Stimulated activated memory B cell treated with anti-CD40 and anti-IgM and Interleukin-4, amounts not matched to agents 10 μg/mL and 1 μg/mL and 100 μg/mL, for 72 hours (primary cell): ENCODE data around the gene SYT14.

ENCODE experiments used
- ATAC-seq: fragments of 150-1000 bp; cut with Tn5 transposase; 2 replicates; pipeline ENCODE4 v1.10.0; 2021
- H3K27ac Mint-ChIP-seq: one replicate; pipeline ENCODE4 v1.8.0; 2022; ENCODE audit warnings: mild to moderate bottlenecking, mixed read lengths
- H3K27me3 Mint-ChIP-seq: one replicate; pipeline ENCODE4 v1.8.0; 2022; ENCODE audit warnings: mixed read lengths
- H3K36me3 Mint-ChIP-seq: one replicate; pipeline ENCODE4 v1.8.0; 2022; ENCODE audit warnings: mixed read lengths
- H3K4me1 Mint-ChIP-seq: one replicate; pipeline ENCODE4 v1.8.0; 2022; ENCODE audit warnings: mixed read lengths
- H3K4me3 Mint-ChIP-seq: one replicate; pipeline ENCODE4 v1.8.0; 2022; ENCODE audit warnings: mild to moderate bottlenecking, moderate library complexity, mixed read lengths
- H3K9me3 Mint-ChIP-seq: one replicate; pipeline ENCODE4 v1.8.0; 2022; ENCODE audit warnings: mixed read lengths

SYT14 gene

DNA sequence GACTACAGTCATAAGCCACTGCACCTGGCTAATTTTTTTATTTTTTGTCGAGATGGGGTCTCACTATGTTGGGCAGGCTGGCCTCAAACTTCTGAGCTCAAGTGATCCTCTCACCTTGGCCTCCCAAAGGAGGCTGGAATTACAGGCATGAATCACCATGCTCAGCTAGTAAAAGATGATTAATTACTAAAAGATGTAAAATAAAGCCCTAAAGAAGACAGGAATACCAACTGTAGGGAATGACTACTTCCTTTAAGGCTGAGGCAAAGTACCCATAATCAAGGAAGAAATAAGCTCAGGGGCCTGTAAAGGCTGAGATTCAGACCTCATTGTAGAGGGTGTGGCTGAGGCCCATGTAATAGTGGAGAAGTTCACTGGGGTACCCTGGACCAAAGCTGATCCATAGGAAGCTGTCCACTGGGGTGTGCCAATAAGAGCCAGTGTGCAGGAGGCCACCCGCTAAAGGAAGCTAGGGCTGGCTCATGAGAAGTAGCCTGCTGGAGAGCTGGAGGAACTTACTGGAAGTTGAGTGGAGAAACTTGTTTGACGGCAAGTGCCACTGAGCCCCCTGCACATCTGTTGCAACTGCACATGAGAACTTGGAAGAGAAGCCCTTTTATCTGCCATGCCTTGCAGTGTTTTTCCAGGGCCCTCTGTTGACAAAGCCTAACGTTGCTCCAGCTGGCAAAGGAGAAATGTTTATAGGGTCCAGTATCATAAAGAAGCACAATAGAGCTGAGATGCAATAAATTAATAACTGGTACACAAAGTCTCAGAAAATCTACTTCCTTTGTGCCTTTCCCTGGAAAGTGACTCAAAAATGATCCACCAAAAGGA is 276.8 kb downstream of the SYT14 start:
- H3K27ac Mint-ChIP-seq: no peak overlapping the region
- no peaks in the 10 kb centered on the region for H3K4me1 Mint-ChIP-seq
- H3K36me3 Mint-ChIP-seq: no peaks in the 10 kb centered on the region
- peaks cover 56% of the 10 kb centered on the region for H3K27me3 Mint-ChIP-seq
- no peaks in the 10 kb centered on the region for H3K9me3 Mint-ChIP-seq
- no peak for ATAC-seq
- H3K4me3 Mint-ChIP-seq: no peak overlapping the region

- Mint-ChIP-seq H3K4me3 (no peak overlapping the region), H3K36me3 (no peaks in the 10 kb centered on the region), H3K4me1 (no peaks in the 10 kb centered on the region), H3K27me3 (peaks cover 53% of the 10 kb centered on the region), H3K27ac (no peak overlapping the region), H3K9me3 (no peaks in the 10 kb centered on the region)
- ATAC-seq: no peak
Observed at GRCh38 chr1:210217482-210217881, 279.5 kb downstream of the SYT14 start.

DNA sequence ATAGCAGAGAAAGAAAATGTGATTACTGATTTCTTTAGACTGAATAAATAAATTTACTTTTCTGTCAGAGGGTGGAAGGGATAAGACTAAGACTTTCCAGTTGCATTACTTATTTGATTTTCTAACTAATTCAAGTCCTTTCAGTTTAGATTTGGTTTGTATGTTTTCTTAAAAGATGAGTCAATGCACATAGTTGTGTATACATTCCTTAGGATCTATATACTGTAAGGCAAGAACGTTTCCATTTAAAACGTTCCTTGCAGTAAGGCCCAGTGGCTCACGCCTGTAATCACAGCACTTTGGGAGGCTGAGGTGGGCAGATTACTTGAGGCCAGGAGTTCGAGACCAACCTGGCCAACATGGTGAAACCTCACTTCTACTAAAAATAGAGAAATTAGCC is 280.0 kb downstream of the SYT14 start:
- Mint-ChIP-seq H3K36me3 (no peaks in the 10 kb centered on the region), H3K9me3 (no peaks in the 10 kb centered on the region), H3K4me3 (no peak overlapping the region), H3K4me1 (no peaks in the 10 kb centered on the region), H3K27me3 (peaks cover 50% of the 10 kb centered on the region), H3K27ac (no peak overlapping the region)
- no peak for ATAC-seq
